ACHN (cell line): ENCODE data around the gene ACIN1.
A peak's percentile ranks its signal among the peaks of the same experiment; 100 is the strongest.

ENCODE experiments used
- DNase-seq: peaks from one replicate; pipeline ENCODE4 v3.0.0-alpha.2; 2015
- in situ Hi-C: cut with HindIII; loops from 2 replicates; pipeline ENCODE4 v1.10.0; 2017; ENCODE audit warnings: low sequenced_read_pairs, low pct_ligation_motif_present, low pct_unique_long_range_greater_than_20kb

ACIN1 gene

GRCh38 chr14:23052671-23053070, 42.3 kb downstream of the ACIN1 start:
- in situ Hi-C loops: no loop called here
- DNase-seq: no peak

DNA sequence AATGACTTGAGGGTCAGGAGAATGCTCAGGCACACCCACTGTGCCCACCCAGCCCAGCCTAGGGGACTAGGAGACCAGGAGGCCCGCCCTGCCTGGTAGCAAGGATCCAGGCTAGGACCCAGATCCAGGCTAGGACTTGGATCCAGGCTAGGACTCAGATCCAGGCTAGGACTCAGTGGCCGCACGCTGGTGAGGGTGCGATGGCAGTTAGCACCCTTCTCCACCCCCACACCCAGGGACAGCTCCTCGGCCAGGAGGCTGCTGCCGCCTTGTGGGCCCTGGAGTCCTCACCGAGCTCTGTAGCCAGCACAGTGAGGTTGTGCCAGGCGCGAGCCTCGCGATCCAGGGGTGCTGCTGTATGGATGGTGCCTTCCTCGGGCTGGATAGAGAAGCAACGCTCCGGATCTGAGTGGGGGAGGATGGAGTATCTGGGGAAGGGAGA, 42.7 kb downstream of the ACIN1 start:
- in situ Hi-C loops: no loop called here
- no peak for DNase-seq

- no peak for DNase-seq
- in situ Hi-C loops: no loop called here
These were observed 43.5 kb downstream of the ACIN1 start for GRCh38 chr14:23051141-23052057.

DNA sequence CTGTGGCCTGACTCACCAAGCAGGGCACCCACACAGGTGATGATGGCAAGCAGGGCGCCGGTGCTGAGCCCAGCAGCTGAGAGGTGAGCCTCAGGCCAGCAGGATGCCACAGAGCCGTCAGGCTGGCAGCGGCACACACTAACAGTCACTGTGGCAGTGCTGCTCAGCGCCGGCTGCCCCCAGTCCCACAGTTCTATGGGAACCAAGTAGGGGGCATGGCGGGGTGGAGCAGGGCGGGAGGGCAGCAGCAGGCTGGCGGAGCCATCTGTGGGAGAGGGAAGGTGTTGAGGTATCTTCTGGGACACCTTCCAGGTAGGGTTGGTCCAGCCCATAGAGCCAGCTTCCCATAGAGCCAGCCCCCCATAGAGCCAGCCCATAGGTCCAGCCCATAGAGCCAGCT, 45.9 kb downstream of the ACIN1 start:
- in situ Hi-C loops: no loop called here
- no peak for DNase-seq

- no peak for DNase-seq
- in situ Hi-C loops: no loop called here
These were observed 46.9 kb downstream of the ACIN1 start for GRCh38 chr14:23047751-23048693.

- in situ Hi-C loops: no loop called here
- no peak for DNase-seq
These were observed 47.8 kb downstream of the ACIN1 start for GRCh38 chr14:23047034-23047634.

GRCh38 chr14:23045419-23046357, 49.2 kb downstream of the ACIN1 start:
- in situ Hi-C loops: no loop called here

GRCh38 chr14:23044840-23045239, 50.1 kb downstream of the ACIN1 start:
- DNase-seq: no peak
- in situ Hi-C loops: no loop called here

More at GRCh38 chr14:23045419-23046357, 49.2 kb downstream of the ACIN1 start:
- no peak for DNase-seq

GRCh38 chr14:23043754-23044153, 51.2 kb downstream of the ACIN1 start:
- in situ Hi-C loops: no loop called here
- DNase-seq: no peak

- in situ Hi-C loops: no loop called here
These were observed 51.8 kb downstream of the ACIN1 start for GRCh38 chr14:23043145-23043544.

DNA sequence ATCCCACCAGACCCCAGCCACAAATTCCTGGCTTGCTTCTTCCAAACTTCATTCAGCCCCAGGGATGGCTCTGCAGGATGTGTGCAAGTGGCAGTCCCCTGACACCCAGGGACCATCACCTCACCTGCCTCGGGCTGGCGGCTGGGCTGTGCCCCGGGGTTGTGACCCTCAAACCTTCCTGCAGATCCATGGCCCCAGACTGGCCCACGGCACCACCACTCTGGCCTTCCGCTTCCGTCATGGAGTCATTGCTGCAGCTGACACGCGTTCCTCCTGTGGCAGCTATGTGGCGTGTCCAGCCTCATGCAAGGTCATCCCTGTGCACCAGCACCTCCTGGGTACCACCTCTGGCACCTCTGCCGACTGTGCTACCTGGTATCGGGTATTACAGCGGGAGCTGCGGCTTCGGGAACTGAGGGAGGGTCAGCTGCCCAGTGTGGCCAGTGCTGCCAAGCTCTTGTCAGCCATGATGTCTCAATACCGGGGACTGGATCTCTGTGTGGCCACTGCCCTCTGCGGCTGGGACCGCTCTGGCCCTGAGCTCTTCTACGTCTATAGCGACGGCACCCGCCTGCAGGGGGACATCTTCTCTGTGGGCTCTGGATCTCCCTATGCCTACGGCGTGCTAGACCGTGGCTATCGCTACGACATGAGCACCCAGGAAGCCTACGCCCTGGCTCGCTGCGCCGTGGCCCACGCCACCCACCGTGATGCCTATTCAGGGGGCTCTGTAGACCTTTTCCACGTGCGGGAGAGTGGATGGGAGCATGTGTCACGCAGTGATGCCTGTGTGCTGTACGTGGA, 52.6 kb downstream of the ACIN1 start, which contains the start of gene PSMB11:
Gene PSMB11, plus strand, starts transcription at position 51 of the 804 bp plus-strand sequence. Its CDS starts 14 bp downstream, at position 65.
- in situ Hi-C loops: no loop called here
- no peak for DNase-seq

More at GRCh38 chr14:23043145-23043544, 51.8 kb downstream of the ACIN1 start:
- no peak for DNase-seq

GRCh38 chr14:23041729-23042128, 53.2 kb downstream of the ACIN1 start:
- in situ Hi-C loops: no loop called here
- no peak for DNase-seq

GRCh38 chr14:23040100-23040499, 54.8 kb downstream of the ACIN1 start:
- in situ Hi-C loops: no loop called here
- no peak for DNase-seq

DNA sequence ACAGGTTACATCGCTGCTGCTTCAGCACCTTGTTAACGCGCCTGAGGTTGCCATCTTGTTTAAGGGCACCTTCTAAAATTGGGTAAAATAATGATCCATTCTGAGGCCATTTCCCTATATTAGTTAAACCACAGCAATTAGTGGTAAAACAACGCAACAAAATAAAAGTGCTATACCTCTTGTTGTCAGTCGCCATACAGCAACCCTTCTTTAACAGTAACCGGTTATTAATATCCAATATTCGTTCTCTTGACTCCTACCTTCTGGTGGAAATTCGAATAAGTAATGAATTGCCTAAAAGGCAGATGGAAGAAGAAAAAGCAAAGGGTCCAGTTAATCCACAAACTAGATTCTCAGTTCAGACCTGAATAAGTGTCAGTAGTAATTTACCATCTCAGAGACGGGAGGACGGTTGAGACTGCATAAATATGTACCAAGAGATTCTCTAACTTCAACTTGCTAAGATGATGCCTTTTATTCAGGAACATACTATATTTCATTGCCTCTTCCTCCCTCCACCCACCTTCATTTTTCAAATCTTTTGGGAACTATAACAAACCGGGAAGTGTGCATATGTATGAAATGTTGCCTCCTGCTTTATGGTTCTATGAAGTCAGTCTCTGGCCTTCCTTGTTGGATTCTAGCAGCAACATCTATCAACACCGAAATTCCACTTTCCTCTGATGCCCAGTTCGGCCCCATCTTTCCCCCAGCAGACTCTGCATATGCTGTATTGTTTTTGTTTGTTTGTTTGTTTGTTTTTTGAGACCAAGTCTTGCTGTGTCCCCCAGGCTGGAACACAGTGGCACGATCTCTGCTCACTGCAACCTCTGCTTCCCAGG, 59.4 kb downstream of the ACIN1 start:
- in situ Hi-C loops: no loop called here
- DNase-seq: no peak

- DNase-seq: peak; percentile 92
- in situ Hi-C loops: no loop called here
These were observed 60.2 kb downstream of the ACIN1 start, which contains the start of gene PSMB5 for GRCh38 chr14:23034498-23035302. Gene PSMB5 (minus strand): TSS chr14:23034900. CDS start chr14:23034881, 19 bp downstream.
